GM21529 (cell line): Measurements from ENCODE around the gene EEF1G.
"Not testable (repeated sequence)": the region's sequence is repeated elsewhere in the genome, so short reads cannot be mapped to it uniquely, and the experiment has no call there.

Source experiments
- ATAC-seq: cut with Tn5 transposase; IDR thresholded peaks from one replicate; pipeline ENCODE4 v1.9.1; 2021; ENCODE audit not compliant: unreplicated experiment

Gene EEF1G

DNA sequence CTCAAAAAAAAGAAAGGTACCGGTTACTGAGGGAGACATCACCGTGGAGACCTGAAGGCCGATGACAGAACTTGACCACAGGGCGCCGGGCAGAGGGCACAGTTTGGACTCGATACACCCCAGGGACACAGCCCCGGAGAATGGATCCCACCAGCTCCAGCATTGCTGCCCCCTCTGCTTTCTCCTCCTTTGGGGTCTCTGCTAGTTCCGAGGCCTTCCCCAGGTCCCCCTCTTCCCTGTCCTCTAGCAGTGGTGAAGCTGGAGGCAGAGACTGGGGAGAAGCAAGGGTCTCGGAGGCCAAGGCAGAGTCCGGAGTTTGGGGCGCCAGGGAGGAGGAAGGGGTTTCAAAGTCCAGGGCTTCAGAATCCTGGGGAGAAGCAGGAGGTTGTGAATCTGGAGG, 4.8 kb upstream of the EEF1G start:
- no peak for ATAC-seq

DNA sequence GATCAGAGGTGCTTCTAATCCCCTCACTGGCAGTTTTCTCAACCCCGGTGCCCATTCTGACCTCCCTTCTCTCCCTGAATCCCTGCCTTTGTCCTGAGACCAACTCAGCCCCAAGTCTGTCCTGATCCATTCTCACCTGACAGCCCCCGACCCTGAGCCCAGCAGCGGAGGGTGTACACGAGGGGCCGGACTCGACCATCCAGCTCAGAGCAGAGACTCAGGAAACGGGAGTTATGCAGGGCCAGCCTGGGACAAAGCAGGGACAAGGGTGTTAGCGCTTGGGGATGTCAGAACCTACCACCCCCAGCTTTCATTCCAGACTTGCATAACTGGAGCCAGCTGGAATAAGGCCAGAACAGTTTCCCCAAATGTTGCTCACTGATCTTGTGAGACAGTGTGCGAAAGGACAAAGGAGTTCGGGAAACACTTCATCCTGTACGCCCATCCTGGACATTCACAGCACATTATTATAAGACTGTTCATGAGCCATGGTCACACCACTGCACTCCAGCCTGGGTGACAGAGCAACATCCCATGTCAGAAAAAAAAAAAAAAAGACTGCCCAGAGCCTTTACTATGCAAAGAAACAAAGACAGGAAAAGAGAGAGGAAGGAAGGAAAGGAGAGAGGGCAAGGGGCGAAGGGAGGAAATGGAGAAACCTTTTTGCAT, 3.5 kb upstream of the EEF1G start:
- no peak for ATAC-seq

DNA sequence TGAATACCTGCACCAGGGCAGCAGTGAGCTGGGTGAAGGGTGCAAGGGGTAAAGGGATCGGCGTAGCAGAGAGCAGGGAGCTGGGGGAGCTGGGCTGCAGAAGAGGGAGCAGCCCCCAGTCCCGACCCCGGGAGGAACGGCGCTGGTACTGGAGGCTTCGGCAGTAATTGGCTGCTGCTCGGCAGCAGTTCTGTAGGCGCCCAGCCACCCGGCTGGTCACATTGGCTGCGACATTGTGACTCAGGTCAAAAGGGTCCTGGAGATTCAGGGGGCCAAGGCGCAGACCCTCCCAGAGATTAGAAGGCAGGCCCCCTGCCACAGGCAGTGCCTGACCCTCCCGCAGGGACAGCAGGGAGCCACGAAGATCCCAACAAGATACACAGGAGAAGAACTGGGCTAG, 2.1 kb upstream of the EEF1G start:
- no peak for ATAC-seq

DNA sequence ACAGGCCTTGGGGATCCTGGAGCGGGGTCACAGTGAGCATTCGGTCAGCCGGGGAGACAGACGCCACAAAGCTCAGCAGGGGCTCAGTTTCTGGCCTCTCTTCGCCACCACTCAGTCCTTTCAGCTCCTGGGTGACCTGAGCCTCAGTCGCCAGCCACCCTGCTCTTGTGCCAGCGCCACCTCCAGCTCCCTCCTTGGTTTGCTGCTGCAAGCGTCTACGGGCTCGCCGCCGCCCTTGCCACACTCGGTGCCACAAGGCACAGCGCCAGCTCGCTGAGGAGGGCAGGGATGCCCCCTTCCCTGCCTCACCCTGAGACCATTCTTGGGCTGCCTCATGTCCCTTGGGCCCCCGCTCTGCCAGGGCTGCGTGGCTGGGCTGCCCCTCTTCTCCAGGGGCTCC, 1.5 kb upstream of the EEF1G start:
- no peak for ATAC-seq

DNA sequence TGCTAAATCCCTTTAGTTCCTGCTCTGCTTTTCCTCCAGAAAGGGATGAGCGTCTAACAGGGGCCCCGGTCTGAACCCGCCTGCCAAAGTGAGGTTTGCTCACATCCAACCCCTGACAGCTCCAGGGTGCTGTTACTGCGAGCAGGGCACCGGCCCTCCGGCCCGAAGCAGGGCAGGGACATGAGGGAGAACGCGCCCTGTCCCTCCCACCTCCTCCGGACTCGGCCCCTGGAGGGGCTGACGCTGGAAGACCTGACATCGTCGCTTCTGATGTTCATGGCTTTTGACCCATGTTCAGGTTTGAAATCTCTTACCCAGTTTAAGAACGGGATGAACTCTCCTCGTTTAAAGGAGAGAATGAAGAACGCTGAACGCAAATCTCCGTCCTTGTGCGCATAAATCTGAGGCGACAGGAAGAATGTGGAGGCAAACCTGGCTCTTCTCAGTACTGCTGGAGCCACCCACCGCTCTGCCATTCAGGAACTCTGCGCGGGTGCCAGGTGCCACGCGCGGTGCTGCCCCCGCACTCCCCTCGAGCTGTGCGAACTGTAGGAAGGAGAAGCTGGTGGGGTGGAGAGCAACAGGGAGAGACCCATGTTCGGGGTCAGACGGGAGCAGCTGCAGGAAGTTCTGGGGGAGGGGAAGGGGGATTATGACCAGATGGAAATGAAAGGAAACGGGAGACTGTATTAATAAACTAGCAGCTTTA, 826 bp upstream of the EEF1G start:
- ATAC-seq: peak; percentile 11

DNA sequence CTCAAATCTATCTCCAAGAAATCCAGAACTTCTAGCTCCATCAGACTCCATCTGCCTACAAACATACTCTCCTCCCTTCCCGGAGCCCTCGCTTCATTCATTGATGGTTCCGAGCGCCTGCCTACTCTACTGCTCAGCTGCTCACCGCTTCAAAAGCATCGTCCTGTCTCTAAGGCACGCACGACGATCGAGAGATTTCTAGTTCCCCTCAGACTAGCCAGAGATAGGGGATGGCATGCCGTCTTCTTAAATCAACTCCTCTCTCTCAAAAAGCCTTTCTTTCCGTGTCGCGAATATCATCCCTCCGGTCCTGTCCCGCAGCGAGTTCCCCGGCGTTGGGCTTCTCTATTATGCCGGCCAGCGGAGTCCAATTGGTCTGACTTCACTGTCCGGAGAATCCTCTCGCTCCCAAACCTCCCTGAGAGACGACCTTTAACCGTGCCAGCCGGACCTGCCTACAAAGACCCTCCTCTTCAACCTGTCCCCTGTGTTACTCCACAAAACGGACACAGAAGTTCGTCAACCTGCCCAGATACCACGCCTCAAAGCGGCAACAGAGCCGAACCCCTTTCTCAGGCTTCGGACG, 592 bp downstream of the EEF1G start:
- ATAC-seq: no peak

DNA sequence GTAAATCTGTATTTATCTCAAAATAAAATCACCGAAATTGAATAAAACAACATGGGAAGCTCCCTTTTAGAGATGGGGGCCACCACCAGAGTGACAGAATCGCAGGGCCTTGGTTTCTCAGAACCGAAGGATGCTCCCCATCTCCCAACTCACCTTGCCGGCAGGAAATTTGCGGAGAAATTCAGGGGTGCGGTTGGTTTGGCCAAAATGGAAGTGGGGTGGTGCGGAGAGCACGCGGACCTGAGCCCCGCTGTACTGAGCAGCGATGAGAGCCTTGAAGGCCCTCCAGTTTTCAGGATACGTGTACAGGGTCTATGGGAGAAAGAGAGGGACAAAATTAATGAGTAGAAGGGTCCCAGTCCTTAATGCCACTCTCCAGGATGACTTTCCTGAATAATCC, 1.3 kb downstream of the EEF1G start:
- ATAC-seq: no peak

DNA sequence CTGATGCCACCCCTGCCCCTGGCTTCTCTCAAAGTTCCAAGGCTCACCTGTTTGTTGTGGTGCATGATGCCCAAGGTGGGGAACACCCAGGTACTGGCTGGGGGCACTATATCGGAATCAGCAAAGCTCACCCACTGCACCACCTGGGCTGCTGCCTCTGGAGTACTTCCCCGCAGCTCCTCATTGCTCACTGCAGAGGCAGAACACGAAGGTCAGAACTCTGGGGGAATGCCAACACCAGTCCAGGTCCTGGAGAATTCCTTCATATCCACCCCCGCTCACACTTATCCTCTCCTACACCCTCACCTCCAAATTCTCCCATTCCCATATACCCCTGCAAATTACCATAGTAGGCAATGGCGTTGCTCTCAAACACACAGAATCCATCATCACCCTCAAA, 2.2 kb downstream of the EEF1G start:
- ATAC-seq: not testable (repeated sequence)

DNA sequence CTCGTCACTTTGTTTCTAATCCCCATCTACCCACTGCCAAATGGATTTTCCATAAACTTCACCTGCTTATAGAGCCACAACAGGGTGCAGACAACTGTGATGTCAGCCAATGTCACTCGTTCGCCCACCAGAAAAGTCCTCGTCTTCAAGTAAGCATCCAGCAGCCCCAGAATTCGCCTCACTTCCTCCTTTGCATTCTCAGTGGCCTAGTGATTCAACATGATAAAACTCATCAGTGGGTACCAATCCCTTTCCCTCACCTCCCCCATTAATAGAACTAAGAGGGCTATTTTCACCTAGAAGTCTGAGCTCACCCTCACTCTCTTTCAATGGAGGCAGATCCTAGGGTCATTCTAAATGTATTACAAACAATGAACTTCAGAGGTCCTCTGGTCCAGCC, 2.8 kb downstream of the EEF1G start:
- not testable (repeated sequence) for ATAC-seq

DNA sequence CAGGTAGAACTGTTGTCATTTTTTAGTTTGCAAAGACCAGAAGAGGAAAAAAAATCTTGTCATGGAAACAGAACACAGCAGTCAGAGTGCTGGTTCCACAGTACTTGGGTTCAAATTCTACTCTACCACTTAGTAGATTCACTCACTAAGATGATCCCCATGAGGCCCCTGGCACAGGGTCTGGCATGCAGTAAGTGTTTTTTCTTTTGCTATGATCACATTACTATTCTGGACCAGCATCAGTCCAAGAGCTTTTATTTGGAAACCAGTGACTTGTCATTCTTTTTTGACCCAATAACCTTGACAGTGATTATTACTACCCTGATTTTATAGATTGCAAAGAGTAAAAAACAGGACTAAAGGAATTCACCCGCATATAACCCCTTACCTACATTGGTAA, 4.1 kb downstream of the EEF1G start:
- no peak for ATAC-seq

DNA sequence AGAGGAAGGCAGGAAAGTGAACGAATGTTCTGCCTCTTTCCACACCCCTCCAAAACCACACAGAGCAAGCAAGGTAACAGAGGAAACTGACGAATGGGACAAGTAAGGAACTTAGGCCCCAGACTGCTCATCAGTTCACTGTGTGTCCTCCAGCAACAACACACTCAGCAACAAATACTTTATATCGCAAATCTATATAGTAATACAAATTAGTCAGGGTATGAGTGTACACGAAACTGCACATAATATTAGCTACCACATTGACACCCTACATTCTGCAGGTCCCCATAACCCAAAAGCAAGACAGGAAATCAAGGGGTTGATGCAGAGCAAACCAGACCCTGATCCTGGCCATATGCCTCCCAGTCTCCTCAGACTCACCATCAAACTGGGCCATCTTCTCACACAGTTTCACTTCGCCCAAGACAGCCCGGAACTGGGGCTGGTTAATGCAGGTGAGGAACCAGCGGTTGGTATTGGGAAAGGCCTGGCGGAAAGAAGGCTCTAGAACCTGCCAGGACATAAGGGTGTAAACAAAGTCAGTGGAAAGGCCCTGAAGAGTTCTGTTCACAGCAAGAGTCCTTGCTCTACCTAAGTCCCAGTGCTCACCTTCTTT, 6.6 kb downstream of the EEF1G start:
- ATAC-seq: peak; percentile 47

DNA sequence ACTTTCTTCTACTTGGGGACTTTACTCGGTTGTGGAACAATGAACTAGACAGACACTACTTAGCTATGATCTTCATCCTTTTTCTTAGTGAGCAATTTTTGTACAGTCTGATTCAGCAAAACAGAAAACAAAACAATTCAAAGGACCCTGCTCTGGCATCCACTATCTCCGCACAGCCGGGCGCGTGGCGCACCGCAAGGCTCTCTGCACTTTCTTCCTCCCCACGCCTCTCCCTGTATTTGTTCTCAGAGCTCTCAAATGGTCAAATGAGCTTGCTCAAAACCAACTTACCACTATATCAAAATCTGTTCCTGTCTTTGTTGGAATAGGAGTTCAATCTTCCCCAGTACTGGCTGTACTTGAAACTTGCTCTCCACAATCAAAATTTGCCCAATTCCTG, 7.4 kb downstream of the EEF1G start:
- ATAC-seq: no peak

DNA sequence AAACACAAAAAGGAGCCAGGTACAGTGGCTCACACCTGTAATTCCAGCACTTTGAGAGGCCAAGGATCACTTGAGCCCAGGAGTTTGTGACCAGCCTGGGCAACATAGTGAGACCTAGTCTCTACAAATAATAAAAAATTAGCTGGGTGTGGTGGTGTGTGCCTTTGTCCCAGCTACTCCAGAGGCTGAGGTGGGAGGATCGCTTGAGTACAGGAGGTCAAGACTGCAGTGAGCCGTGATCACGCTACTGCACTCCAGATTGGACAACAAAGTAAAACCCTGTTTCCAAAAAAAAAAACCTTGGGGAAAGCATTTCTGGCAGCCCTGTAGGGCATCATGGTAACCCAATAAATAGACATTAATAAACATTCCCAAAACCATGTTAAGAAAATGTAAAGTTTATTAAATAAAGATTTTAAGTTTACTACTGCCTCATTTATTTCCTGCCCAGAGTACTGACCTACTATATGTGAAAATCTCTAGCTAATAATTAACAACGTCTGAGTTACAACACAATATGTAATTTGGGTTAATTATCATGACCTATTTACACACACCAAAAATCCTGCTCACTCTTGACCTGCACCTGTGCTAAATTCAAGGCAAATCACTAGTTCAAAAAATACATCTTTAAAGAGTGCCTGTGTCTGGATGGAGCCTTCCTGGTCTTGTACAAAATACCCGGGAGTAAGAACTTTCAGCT, 8.4 kb downstream of the EEF1G start:
- no peak for ATAC-seq

DNA sequence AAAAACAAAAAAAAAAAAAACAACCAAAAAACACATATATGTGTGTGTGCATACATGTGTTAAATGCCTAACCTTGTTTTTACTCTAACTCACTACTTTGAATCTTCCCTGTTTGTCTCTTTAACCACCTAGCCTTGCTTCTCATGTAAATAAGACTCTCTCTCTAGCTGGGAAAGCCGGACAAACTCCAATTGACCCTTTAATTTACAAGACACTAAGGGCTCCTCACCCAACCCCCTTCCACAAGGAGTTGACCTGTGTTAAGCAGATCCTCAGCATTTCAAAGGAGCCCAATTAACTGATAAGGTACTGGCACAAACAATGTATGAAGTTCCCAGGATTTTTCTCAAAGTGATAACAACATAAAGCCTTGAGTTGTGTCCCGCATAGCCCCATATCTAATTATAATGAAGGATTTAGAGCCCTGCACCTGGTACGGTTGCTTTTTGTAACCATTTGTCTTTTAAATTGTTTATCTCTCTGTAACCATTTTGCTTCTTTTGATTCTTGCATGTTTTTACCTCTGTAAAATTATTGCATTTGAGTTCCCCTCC, 11.9 kb downstream of the EEF1G start:
- ATAC-seq: not testable (repeated sequence)

DNA sequence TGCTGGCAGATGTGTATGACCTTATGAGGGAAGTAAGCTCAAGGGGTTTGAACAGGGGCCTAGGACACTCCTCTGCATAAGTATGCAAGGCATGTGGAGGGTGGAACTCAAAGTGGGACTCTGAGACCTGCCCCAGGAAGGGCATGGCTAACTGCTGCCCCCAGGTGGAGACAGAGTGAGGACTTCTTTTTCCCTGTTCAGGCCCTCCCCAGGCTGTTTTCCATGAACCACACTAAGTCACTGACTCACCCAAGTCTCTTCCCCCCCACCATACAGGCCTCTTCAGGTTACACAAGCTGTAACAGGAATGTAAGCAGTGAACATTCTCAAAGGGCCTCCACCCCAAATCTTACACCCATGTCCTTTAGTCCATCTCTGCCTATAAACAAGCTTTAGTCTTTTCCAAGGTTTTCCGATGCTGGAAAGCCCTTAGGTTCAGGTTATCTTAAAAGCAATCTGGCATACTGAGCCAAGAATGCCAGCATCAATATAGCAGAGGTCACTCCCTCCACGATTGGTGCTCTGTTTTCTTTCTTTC, 13.1 kb downstream of the EEF1G start:
- no peak for ATAC-seq

DNA sequence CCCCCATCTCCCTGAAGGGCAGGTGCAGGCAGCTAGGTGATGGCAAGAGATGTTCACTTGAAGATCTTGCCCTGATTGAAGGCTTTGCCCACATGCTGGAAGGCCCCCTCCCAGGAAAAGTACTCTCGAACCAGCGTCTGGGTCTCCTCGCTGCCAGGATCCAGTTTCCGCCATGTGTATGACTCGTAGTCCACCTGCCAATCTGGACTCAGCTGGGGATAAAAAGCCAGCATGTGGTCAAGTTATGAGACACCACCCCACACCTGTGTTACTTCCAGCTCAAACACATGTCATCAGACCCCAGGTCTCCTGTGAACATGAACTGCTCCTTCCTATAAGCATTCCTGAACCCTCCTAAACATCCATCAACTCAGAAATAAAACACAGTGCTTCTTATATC, 14.1 kb downstream of the EEF1G start:
- ATAC-seq: not testable (repeated sequence)

DNA sequence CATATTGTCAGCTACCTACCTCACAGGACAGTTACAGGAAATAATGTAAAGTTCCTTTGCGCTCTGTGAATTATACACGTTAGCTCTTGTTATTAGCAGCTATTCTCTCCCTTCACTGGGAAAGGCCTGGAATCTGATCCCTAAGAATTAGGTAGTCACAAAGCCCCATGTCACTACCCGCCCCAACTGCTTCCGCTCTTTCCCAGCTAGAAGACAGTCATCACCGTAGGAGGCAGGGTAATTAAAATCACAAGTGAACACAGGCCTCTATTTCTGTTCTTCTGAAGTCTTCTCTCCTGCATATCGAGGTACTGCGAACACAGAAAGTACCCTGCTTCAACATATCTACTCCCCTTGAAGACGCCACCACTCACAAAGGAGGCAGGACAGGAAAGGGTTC, 14.5 kb downstream of the EEF1G start:
- no peak for ATAC-seq

DNA sequence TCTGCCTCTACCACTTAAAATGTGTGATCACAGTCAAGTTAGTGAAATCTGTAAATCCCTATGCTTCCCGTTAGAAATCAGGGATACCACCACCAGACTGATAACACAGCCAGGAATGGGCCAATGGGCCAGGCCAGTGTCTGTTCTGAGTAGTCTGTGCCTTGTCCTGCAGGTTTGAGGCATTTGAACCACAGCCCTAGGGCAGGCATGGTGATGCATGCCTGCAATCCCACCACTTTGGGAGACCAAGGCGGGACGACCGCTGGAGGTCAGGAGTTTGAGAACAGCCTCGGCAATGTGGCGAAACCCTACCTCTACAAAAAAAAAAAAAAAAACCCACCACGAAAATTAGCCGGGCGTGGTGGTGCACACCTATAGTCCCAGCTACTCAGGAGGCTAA, 15.0 kb downstream of the EEF1G start:
- no peak for ATAC-seq

DNA sequence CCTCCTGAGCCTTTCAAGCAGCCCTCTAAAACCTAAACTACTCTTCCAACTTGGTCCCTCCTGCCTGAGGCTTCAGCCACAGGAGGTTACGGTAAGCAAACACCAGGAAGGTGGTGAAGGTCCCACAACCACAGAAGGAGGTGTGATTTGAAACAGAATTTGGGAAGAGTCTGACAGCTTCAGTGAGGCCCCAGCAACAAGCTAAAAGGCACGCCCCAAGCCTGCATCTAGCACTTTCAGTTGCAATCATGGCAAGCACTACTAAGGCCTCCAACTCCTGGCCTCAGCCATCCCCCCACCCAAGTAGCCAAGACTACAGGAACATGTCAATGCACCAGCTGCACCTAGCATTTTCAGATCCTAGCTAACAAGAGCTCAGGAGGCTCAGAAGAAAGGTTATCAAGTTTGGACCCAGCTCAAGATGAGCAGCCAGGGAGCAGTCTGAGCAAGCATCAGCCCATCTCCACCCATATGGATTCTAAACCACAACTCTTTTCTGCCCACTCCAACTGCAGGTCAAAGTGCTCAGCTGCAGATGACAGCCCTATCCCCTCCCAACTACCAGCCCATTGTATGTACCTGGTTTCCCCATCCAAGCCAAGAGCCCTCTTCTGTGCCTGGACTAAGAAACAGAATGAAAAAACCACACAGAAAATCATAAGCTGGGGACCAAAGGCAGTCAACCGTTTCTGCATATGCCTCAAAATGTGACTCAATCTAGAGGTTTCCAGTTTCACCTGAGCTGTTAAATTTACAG, 16.6 kb downstream of the EEF1G start:
- ATAC-seq: peak; percentile 41
